Measurements from ENCODE around the gene ATXN1. TPM values are rescaled to one million over a fixed set of nuclear protein-coding genes. Genes with fewer than 3 reads are reported as not detected.

Gene ATXN1
- total and polyA plus RNA-seq, 7 experiments from 2014 or later, result 1.5 to 82.7 (median 42.4) TPM

DNA sequence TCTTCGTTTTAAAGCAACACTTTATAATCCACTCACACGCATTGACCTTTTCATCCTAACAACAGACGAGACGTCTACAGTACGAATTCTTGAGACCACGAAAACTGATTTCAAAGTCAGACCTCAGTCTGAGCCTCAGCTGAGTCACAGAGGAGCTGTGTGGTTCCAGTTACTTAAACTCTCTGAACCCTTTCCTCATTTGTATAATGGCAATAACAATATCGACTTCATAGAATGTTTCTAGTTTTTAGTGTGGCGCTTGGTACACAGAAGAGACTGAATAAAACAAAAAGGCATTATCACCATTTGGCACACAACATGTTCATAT lies 236.9 kb downstream of the ATXN1 start:
- no peak overlapping the region for H3K4me3 ChIP-seq (ENCODE audit: low read length)
- DNase-seq (no peak), ATAC-seq (no peak)
- ChIA-PET POLR2A (no interaction called here), CTCF (no interaction called here)
- H3K4me1 ChIP-seq (ENCODE audit: control insufficient read depth in 2 of 2, insufficient read depth in 2 of 2, low read length in 2 of 2), result no peaks in the 10 kb centered on the region
- intact Hi-C loops (cut with micrococcal nuclease), result loop anchor here in 1 of 2 donors (1.0 kb wide), 1 partner anchor 10 kb away; no protein-coding TSS in a partner anchor
- H3K4me1 Mint-ChIP-seq, result peaks cover 0 to 28% (median 0%) of the 10 kb centered on the region in 7 donors
- no peak overlapping the region for H3K27ac ChIP-seq (ENCODE audit: low read depth, low read length)
- H3K4me3 Mint-ChIP-seq, result no peak overlapping the region
- peaks cover 6 to 35% (median 19%) of the 10 kb centered on the region in 5 donors for H3K36me3 Mint-ChIP-seq
- no peaks in the 10 kb centered on the region for H3K9me3 ChIP-seq (ENCODE audit: control insufficient read depth in 2 of 3, low read length in 3 of 3)
- no peaks in the 10 kb centered on the region for H3K27me3 Mint-ChIP-seq
- H3K27ac Mint-ChIP-seq, result no peak overlapping the region
- H3K27me3 ChIP-seq (ENCODE audit: control insufficient read depth in 2 of 2, insufficient read depth in 2 of 2, low read length in 2 of 2), result no peaks in the 10 kb centered on the region
- peaks cover 0 to 5% (median 0%) of the 10 kb centered on the region in 3 experiments for H3K36me3 ChIP-seq (ENCODE audit: control insufficient read depth in 2 of 3, insufficient read depth in 3 of 3, low read length in 3 of 3)
- peaks cover 0 to 4% (median 0%) of the 10 kb centered on the region in 11 donors for H3K9me3 Mint-ChIP-seq

DNA sequence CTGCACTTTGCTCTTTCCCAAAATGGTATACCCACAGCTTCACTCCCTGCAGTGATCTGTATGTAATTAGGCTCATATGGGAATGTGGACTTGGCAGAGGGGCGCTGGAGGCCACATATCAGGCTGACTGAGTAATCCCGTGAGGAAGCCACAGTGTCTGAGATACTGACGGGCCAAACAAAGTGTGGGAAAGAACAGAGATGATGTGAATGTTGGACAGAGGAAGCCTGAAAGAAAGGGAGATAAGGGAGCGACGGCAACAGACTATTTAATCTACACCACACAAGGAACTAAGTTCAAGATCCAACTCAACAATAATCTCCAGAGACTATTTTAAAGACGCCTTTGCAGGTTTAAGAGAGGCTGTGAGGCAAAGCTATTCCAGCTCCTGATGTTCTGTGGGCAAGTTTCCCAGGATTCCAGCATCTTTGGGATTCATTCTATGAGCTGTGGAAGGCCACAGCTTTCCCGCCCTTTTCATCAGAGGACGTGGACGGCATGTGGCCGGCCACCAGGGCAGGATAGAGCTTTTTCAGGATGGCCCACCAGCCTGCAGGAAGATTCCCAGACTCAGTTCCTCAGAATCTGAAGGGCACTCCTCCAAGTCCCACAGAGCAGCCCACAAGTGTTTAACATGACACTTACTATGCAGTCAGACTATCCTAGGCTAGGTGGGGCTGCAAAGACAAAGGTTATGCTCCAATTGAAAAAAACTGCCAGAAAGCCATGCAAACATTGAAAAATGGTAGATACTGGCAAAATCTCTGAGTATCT lies 237.5 kb downstream of the ATXN1 start:
- H3K36me3 ChIP-seq (ENCODE audit: control insufficient read depth in 2 of 3, insufficient read depth in 3 of 3, low read length in 3 of 3), result peaks cover 0 to 5% (median 0%) of the 10 kb centered on the region in 3 experiments
- no peaks in the 10 kb centered on the region for H3K4me1 ChIP-seq (ENCODE audit: control insufficient read depth in 2 of 2, insufficient read depth in 2 of 2, low read length in 2 of 2)
- no peaks in the 10 kb centered on the region for H3K27me3 ChIP-seq (ENCODE audit: control insufficient read depth in 2 of 2, insufficient read depth in 2 of 2, low read length in 2 of 2)
- Mint-ChIP-seq H3K4me1 (peaks cover 0 to 32% (median 2%) of the 10 kb centered on the region in 7 donors), H3K36me3 (peaks cover 6 to 35% (median 19%) of the 10 kb centered on the region in 5 donors), H3K27me3 (no peaks in the 10 kb centered on the region), H3K9me3 (peaks cover 0 to 4% (median 0%) of the 10 kb centered on the region in 11 donors), H3K4me3 (no peak overlapping the region), H3K27ac (peak overlapping the region in 3 of 9 donors; percentile 14 to 76 (median 66))
- CTCF ChIA-PET, result no interaction called here
- H3K9me3 ChIP-seq (ENCODE audit: control insufficient read depth in 2 of 3, low read length in 3 of 3), result no peaks in the 10 kb centered on the region
- no peak overlapping the region for H3K27ac ChIP-seq (ENCODE audit: low read depth, low read length)
- ATAC-seq (no peak), DNase-seq (no peak)
- POLR2A ChIA-PET, result no interaction called here
- intact Hi-C loops (cut with micrococcal nuclease), result loop anchor here in 1 of 2 donors (1.0 kb wide), 1 partner anchor 9 kb away; no protein-coding TSS in a partner anchor
- H3K4me3 ChIP-seq (ENCODE audit: low read length), result no peak overlapping the region

- Mint-ChIP-seq H3K27me3 (no peaks in the 10 kb centered on the region), H3K27ac (no peak overlapping the region), H3K4me1 (peaks cover 0 to 41% (median 9%) of the 10 kb centered on the region in 7 donors), H3K9me3 (peaks cover 0 to 4% (median 0%) of the 10 kb centered on the region in 11 donors), H3K4me3 (no peak overlapping the region), H3K36me3 (peaks cover 6 to 39% (median 24%) of the 10 kb centered on the region in 5 donors)
- peaks cover 0 to 7% of the 10 kb centered on the region in 2 donors for H3K4me1 ChIP-seq (ENCODE audit: control insufficient read depth in 2 of 2, insufficient read depth in 2 of 2, low read length in 2 of 2)
- intact Hi-C loops (cut with micrococcal nuclease), result no loop called here
- no peaks in the 10 kb centered on the region for H3K27me3 ChIP-seq (ENCODE audit: control insufficient read depth in 2 of 2, insufficient read depth in 2 of 2, low read length in 2 of 2)
- no peak for ATAC-seq
- peaks cover 0 to 5% (median 0%) of the 10 kb centered on the region in 3 experiments for H3K36me3 ChIP-seq (ENCODE audit: control insufficient read depth in 2 of 3, insufficient read depth in 3 of 3, low read length in 3 of 3)
- ChIA-PET CTCF (no interaction called here), POLR2A (no interaction called here)
- H3K27ac ChIP-seq (ENCODE audit: low read depth, low read length), result no peak overlapping the region
- no peak overlapping the region for H3K4me3 ChIP-seq (ENCODE audit: low read length)
- DNase-seq, result no peak
- H3K9me3 ChIP-seq (ENCODE audit: control insufficient read depth in 2 of 3, low read length in 3 of 3), result no peaks in the 10 kb centered on the region
Observed at GRCh38 chr6:16522937-16523336, 238.3 kb downstream of the ATXN1 start.

GRCh38 chr6:16521528-16521927 lies 239.7 kb downstream of the ATXN1 start:
- Mint-ChIP-seq H3K36me3 (peaks cover 6 to 51% (median 24%) of the 10 kb centered on the region in 5 donors), H3K4me1 (peaks cover 0 to 49% (median 16%) of the 10 kb centered on the region in 7 donors), H3K4me3 (no peak overlapping the region), H3K27me3 (no peaks in the 10 kb centered on the region), H3K9me3 (peaks cover 0 to 4% (median 0%) of the 10 kb centered on the region in 11 donors), H3K27ac (no peak overlapping the region)
- no peak for ATAC-seq
- H3K4me1 ChIP-seq (ENCODE audit: control insufficient read depth in 2 of 2, insufficient read depth in 2 of 2, low read length in 2 of 2), result peaks cover 0 to 11% of the 10 kb centered on the region in 2 donors
- CTCF ChIA-PET, result no interaction called here
- POLR2A ChIA-PET, result no interaction called here
- H3K27ac ChIP-seq (ENCODE audit: low read depth, low read length), result no peak overlapping the region
- no peak for DNase-seq
- no peak overlapping the region for H3K4me3 ChIP-seq (ENCODE audit: low read length)
- peaks cover 0 to 6% (median 0%) of the 10 kb centered on the region in 3 experiments for H3K36me3 ChIP-seq (ENCODE audit: control insufficient read depth in 2 of 3, insufficient read depth in 3 of 3, low read length in 3 of 3)
- no peaks in the 10 kb centered on the region for H3K9me3 ChIP-seq (ENCODE audit: control insufficient read depth in 2 of 3, low read length in 3 of 3)
- intact Hi-C loops (cut with micrococcal nuclease), result no loop called here
- H3K27me3 ChIP-seq (ENCODE audit: control insufficient read depth in 2 of 2, insufficient read depth in 2 of 2, low read length in 2 of 2), result no peaks in the 10 kb centered on the region

DNA sequence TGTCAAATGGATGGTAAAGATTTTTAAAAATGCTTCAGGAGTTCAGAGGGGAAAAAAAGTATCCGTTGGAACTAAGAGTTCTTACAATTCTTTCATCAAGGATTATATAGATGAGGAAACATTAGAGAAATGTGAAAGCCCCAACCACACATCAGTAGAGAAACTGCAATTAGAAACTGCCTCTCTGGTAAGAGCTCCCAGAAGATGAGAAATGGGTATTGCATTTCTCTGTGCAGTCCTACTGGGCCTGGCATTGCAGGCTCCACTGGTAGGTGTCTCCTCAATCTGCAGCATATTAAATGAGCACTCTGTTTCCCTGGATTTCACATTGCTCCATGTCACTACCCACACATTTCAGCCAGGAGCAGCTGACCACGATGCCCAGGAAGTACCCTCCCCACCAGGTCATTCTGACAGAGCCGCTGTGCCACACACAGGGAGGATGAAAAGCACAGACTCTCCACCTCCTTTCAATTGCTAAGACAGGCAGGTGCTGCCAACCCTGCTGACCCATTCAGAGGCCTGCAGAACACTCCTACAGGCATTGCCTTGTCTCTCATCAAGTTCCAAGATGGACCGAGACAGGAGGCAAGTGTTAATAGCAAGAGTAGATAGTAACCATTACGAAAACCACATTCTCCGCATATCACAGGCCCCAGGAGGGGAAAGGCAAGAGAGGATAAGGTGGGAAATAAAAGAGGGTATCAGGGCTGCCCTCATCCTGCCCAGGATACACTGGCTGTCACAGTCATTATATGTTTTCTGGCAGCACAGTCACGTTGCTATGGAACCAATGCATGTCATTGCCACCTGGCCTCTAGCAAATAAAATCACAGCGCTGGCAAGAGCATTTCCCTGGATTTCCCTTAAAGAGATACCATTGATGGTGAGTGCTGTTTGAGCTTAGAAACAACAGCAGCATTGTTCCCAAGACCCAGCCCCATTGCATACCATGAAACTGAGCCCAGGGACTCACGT lies 241.7 kb downstream of the ATXN1 start:
- no peaks in the 10 kb centered on the region for H3K9me3 ChIP-seq (ENCODE audit: control insufficient read depth in 2 of 3, low read length in 3 of 3)
- no peaks in the 10 kb centered on the region for H3K27me3 Mint-ChIP-seq
- H3K27ac Mint-ChIP-seq, result peak overlapping the region in 1 of 9 donors; percentile 49
- DNase-seq (no peak), ATAC-seq (no peak)
- ChIA-PET CTCF (no interaction called here), POLR2A (no interaction called here)
- H3K4me1 Mint-ChIP-seq, result peaks cover 5 to 51% (median 20%) of the 10 kb centered on the region in 7 donors
- peaks cover 0 to 10% (median 0%) of the 10 kb centered on the region in 3 experiments for H3K36me3 ChIP-seq (ENCODE audit: control insufficient read depth in 2 of 3, insufficient read depth in 3 of 3, low read length in 3 of 3)
- H3K27me3 ChIP-seq (ENCODE audit: control insufficient read depth in 2 of 2, insufficient read depth in 2 of 2, low read length in 2 of 2), result no peaks in the 10 kb centered on the region
- peaks cover 0 to 11% of the 10 kb centered on the region in 2 donors for H3K4me1 ChIP-seq (ENCODE audit: control insufficient read depth in 2 of 2, insufficient read depth in 2 of 2, low read length in 2 of 2)
- no peak overlapping the region for H3K27ac ChIP-seq (ENCODE audit: low read depth, low read length)
- no peak overlapping the region for H3K4me3 Mint-ChIP-seq
- intact Hi-C loops (cut with micrococcal nuclease), result loop anchor here in 1 of 2 donors (10.0 kb wide), 1 partner anchor 135 kb away; no protein-coding TSS in a partner anchor
- peaks cover 0 to 1% (median 0%) of the 10 kb centered on the region in 11 donors for H3K9me3 Mint-ChIP-seq
- H3K36me3 Mint-ChIP-seq, result peaks cover 6 to 48% (median 23%) of the 10 kb centered on the region in 5 donors
- H3K4me3 ChIP-seq (ENCODE audit: low read length), result no peak overlapping the region

DNA sequence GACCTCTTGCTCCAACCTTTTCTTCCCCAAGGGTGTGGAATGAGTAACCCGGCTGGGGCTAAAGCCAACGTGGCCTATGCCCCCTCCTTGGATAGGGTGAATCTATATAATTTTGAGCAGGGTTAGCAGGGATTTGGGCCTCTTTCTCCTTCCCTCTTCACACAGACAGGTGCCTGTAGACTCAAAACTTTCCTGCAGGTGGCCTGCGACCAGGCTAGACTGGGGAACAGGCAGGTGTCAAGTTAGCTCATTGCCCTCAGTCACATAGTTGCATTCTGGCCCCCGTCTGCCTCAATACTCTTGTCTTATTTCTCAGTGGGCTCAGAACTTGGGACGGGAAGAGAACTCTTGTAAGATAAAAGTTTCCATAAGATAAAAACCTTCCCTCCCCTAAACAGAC lies 243.0 kb downstream of the ATXN1 start:
- no peak overlapping the region for H3K4me3 ChIP-seq (ENCODE audit: low read length)
- CTCF ChIA-PET, result no interaction called here
- Mint-ChIP-seq H3K9me3 (peaks cover 0 to 1% (median 0%) of the 10 kb centered on the region in 11 donors), H3K36me3 (peaks cover 6 to 41% (median 15%) of the 10 kb centered on the region in 5 donors), H3K4me3 (no peak overlapping the region), H3K27me3 (no peaks in the 10 kb centered on the region), H3K4me1 (peaks cover 16 to 52% (median 32%) of the 10 kb centered on the region in 7 donors), H3K27ac (peak overlapping the region in 1 of 9 donors; percentile 25)
- H3K36me3 ChIP-seq (ENCODE audit: control insufficient read depth in 2 of 3, insufficient read depth in 3 of 3, low read length in 3 of 3), result peaks cover 0 to 10% (median 0%) of the 10 kb centered on the region in 3 experiments
- ATAC-seq, result no peak
- H3K27me3 ChIP-seq (ENCODE audit: control insufficient read depth in 2 of 2, insufficient read depth in 2 of 2, low read length in 2 of 2), result no peaks in the 10 kb centered on the region
- DNase-seq, result no peak
- H3K9me3 ChIP-seq (ENCODE audit: control insufficient read depth in 2 of 3, low read length in 3 of 3), result no peaks in the 10 kb centered on the region
- H3K27ac ChIP-seq (ENCODE audit: low read depth, low read length), result no peak overlapping the region
- intact Hi-C loops (cut with micrococcal nuclease), result loop anchor here in 1 of 2 donors (10.0 kb wide), 1 partner anchor 137 kb away; no protein-coding TSS in a partner anchor
- POLR2A ChIA-PET, result no interaction called here
- H3K4me1 ChIP-seq (ENCODE audit: control insufficient read depth in 2 of 2, insufficient read depth in 2 of 2, low read length in 2 of 2), result peaks cover 6 to 11% of the 10 kb centered on the region in 2 donors
